MM.1S (cell line): ENCODE measurements around the gene PTPRN2.

Experiments
- EZH2 ChIP-seq: fragments of 300-600 bp; sonication (generic); optimal IDR thresholded peaks from 2 replicates; pipeline ENCODE3; 2017; ENCODE audit warnings: low read depth, mild to moderate bottlenecking, antibody characterized with exemption, low read length, mixed read lengths
- TF ChIP-seq, protein P1 (sequence below): fragments of 300-600 bp; sonication (generic); IDR thresholded peaks from 2 replicates; pipeline ENCODE4 v1.5.1; 2016; ENCODE audit warnings: antibody characterized with exemption, low read length, mixed read lengths

- TF ChIP-seq, protein P1, sequence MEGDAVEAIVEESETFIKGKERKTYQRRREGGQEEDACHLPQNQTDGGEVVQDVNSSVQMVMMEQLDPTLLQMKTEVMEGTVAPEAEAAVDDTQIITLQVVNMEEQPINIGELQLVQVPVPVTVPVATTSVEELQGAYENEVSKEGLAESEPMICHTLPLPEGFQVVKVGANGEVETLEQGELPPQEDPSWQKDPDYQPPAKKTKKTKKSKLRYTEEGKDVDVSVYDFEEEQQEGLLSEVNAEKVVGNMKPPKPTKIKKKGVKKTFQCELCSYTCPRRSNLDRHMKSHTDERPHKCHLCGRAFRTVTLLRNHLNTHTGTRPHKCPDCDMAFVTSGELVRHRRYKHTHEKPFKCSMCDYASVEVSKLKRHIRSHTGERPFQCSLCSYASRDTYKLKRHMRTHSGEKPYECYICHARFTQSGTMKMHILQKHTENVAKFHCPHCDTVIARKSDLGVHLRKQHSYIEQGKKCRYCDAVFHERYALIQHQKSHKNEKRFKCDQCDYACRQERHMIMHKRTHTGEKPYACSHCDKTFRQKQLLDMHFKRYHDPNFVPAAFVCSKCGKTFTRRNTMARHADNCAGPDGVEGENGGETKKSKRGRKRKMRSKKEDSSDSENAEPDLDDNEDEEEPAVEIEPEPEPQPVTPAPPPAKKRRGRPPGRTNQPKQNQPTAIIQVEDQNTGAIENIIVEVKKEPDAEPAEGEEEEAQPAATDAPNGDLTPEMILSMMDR: no peak
- no peak for TF ChIP-seq EZH2
Measured at GRCh38 chr7:158034571-158034970, 553.1 kb downstream of the PTPRN2 start.
